Endodermal cell (in vitro differentiated cells): ENCODE results near the gene LAMA2. TPM values are rescaled to one million over a fixed set of nuclear protein-coding genes. Genes with fewer than 3 reads are reported as not detected.

Source experiments
- DNase-seq: peaks from one replicate; pipeline ENCODE4 v3.0.0-alpha.2; 2017
- H3K27ac ChIP-seq: 2 replicates; pipeline ENCODE4 v1.5.1; 2013; ENCODE audit warnings: mild to moderate bottlenecking, low read depth, low read length, moderate library complexity
- H3K27me3 ChIP-seq: 2 replicates; pipeline ENCODE4 v1.6.1; 2013; ENCODE audit warnings: mild to moderate bottlenecking, low read length, moderate library complexity; ENCODE audit not compliant: insufficient read depth, control insufficient read depth, poor library complexity, severe bottlenecking
- H3K36me3 ChIP-seq: 2 replicates; pipeline ENCODE4 v1.7.0; 2013; ENCODE audit warnings: mild to moderate bottlenecking, low read length, moderate library complexity; ENCODE audit not compliant: control insufficient read depth, insufficient read depth
- H3K4me1 ChIP-seq: one replicate; pipeline ENCODE4 v1.7.0; 2013; ENCODE audit warnings: low read length; ENCODE audit not compliant: control insufficient read depth, insufficient read depth
- H3K4me3 ChIP-seq: 2 replicates; pipeline ENCODE4 v1.5.1; 2013; ENCODE audit warnings: mild to moderate bottlenecking, low read length, moderate library complexity
- H3K9ac ChIP-seq: 2 replicates; pipeline ENCODE4 v1.6.1; 2013; ENCODE audit warnings: mild to moderate bottlenecking, low read length, moderate library complexity; ENCODE audit not compliant: poor library complexity, severe bottlenecking; ENCODE audit errors: extremely low read depth
- H3K9me3 ChIP-seq: 2 replicates; pipeline ENCODE4 v1.6.1; 2013; ENCODE audit warnings: mild to moderate bottlenecking, low read length, moderate library complexity; ENCODE audit not compliant: control insufficient read depth
- H3K27ac Mint-ChIP-seq: 2 replicates; pipeline ENCODE4 v1.8.0; 2020; ENCODE audit warnings: mixed read lengths
- H3K27me3 Mint-ChIP-seq: 2 replicates; pipeline ENCODE4 v1.8.0; 2021; ENCODE audit warnings: mild to moderate bottlenecking, mixed read lengths; ENCODE audit not compliant: insufficient read depth
- H3K36me3 Mint-ChIP-seq: 2 replicates; pipeline ENCODE4 v1.8.0; 2020; ENCODE audit warnings: low read depth, mixed read lengths
- H3K4me1 Mint-ChIP-seq: 2 replicates; pipeline ENCODE4 v1.8.0; 2020; ENCODE audit warnings: mixed read lengths
- H3K4me3 Mint-ChIP-seq: 2 replicates; pipeline ENCODE4 v1.8.0; 2020; ENCODE audit warnings: mild to moderate bottlenecking, moderate library complexity, mixed read lengths
- H3K9me3 Mint-ChIP-seq: 2 replicates; pipeline ENCODE4 v1.8.0; 2020; ENCODE audit warnings: mild to moderate bottlenecking, mixed read lengths
- CTCF ChIP-seq: fragments of 200-600 bp; sonication (generic); conservative IDR thresholded peaks from 2 replicates; pipeline ENCODE4 v1.5.0; 2021; ENCODE audit warnings: antibody characterized with exemption, mild to moderate bottlenecking
- WGBS, 2 experiments: methylation state at CpG; one replicate each; pipeline versions ENCODE4 v1.1.5 to v1.1.7; 2013; ENCODE audit warnings: missing lambda C conversion rate in 2 of 2, mixed read lengths in 1 of 2; ENCODE audit not compliant: insufficient coverage in 1 of 2, insufficient read length in 1 of 2; 5-methylcytosine and 5-hydroxymethylcytosine counted together
- long read RNA-seq, 4 experiments: library from polyadenylated mRNA in 2 of 4; library from RNA in 1 of 4; library from capped mRNA in 1 of 4; stranded (forward) in 3 of 4; unstranded in 1 of 4; transcript quantifications; one replicate each; pipeline ENCODE4 v2.0.0, GENCODE V29; 2020 to 2021; ENCODE audit warnings: inconsistent platforms in 1 of 4
- polyA plus RNA-seq, 2 experiments: library from polyadenylated mRNA; stranded (reverse); fragments of 50-300 nt; gene quantifications; one replicate each; pipeline ENCODE4 v1.2.3, GENCODE V29; 2013
- total RNA-seq, 2 donors: library from RNA; stranded (reverse); fragmentation: NEBNext Ultra II Directional in 1 of 2; extraction: Animal tissue kit (Norgen Biotek cat#: 25700) in 1 of 2; gene quantifications; 2 replicates in 1 of 2; 3 replicates in 1 of 2; pipeline ENCODE4 v1.2.1, GENCODE V29; 2021

Gene LAMA2
- 1 to 10 TPM; 2.3 to 4.1 TPM for total RNA-seq
- 2.0 TPM for polyA plus RNA-seq (2013, experiment 1 of 2)
- 2.2 TPM for polyA plus RNA-seq (2013, experiment 2 of 2)
- long read RNA-seq, experiment 1: 0 reads
- long read RNA-seq, experiment 2, partial matches to known transcripts: 8 of 13 reads
- long read RNA-seq, experiment 2, other reads (novel, unspliced or antisense): 5 of 13 reads
- long read RNA-seq, experiment 3, partial matches to known transcripts: 0 of 3 reads
- long read RNA-seq, experiment 3, other reads (novel, unspliced or antisense): 3 of 3 reads
- long read RNA-seq, experiment 4, partial matches to known transcripts: 1 of 2 reads
- long read RNA-seq, experiment 4, other reads (novel, unspliced or antisense): 1 of 2 reads

- H3K36me3 Mint-ChIP-seq: no peaks in the 10 kb centered on the region
- no peaks in the 10 kb centered on the region for H3K27me3 Mint-ChIP-seq
- peak within 1 kb of the TSS; percentile 68 for H3K4me3 Mint-ChIP-seq
- H3K9me3 ChIP-seq: no peaks in the 10 kb centered on the region
- peak; percentile 50 for TF ChIP-seq CTCF
- peak within 1 kb of the TSS; percentile 87 for H3K4me3 ChIP-seq
- peak within 1 kb of the TSS; percentile 47 for H3K9ac ChIP-seq
- H3K27ac ChIP-seq: no peak within 1 kb of the TSS
- DNase-seq: peak; percentile 95
- H3K27me3 ChIP-seq: no peaks in the 10 kb centered on the region
- no peaks in the 10 kb centered on the region for H3K4me1 ChIP-seq
- peak within 1 kb of the TSS; percentile 54 for H3K27ac Mint-ChIP-seq
- H3K4me1 Mint-ChIP-seq: peaks cover 10% of the 10 kb centered on the region
- H3K9me3 Mint-ChIP-seq: no peaks in the 10 kb centered on the region
- 7 to 9% methylated on average over 19 to 36 of the region's 36 CpGs for WGBS, 2 experiments
- no peaks in the 10 kb centered on the region for H3K36me3 ChIP-seq
These were observed at the start of gene LAMA2 for GRCh38 chr6:128882991-128883611. LAMA2 (plus strand) TSS chr6:128883138; CDS start chr6:128883246, 108 bp downstream.

- Histone ChIP-seq H3K27ac (no peak overlapping the region), H3K9ac (no peak overlapping the region), H3K4me1 (no peaks in the 10 kb centered on the region), H3K4me3 (no peak overlapping the region), H3K27me3 (no peaks in the 10 kb centered on the region), H3K9me3 (no peaks in the 10 kb centered on the region), H3K36me3 (no peaks in the 10 kb centered on the region)
- peaks cover 6% of the 10 kb centered on the region for H3K9me3 Mint-ChIP-seq
- WGBS, 2 experiments: 95% methylated on average over 1 of the region's 1 CpG; no CpG with 5 or more reads in 1 of the 2 experiments
- H3K27ac Mint-ChIP-seq: no peak overlapping the region
- H3K36me3 Mint-ChIP-seq: no peaks in the 10 kb centered on the region
- no peak for TF ChIP-seq CTCF
- no peaks in the 10 kb centered on the region for H3K27me3 Mint-ChIP-seq
- no peak for DNase-seq
- H3K4me3 Mint-ChIP-seq: no peak overlapping the region
- H3K4me1 Mint-ChIP-seq: no peaks in the 10 kb centered on the region
These were observed 46.2 kb upstream of the LAMA2 start for GRCh38 chr6:128836761-128837160.

- TF ChIP-seq CTCF: no peak
- no peak for DNase-seq
- Mint-ChIP-seq H3K27me3 (no peaks in the 10 kb centered on the region), H3K4me1 (no peaks in the 10 kb centered on the region), H3K4me3 (no peak overlapping the region), H3K36me3 (no peaks in the 10 kb centered on the region), H3K27ac (no peak overlapping the region), H3K9me3 (no peaks in the 10 kb centered on the region)
- no peaks in the 10 kb centered on the region for H3K36me3 ChIP-seq
- no peaks in the 10 kb centered on the region for H3K4me1 ChIP-seq
- no peak overlapping the region for H3K27ac ChIP-seq
- H3K9ac ChIP-seq: no peak overlapping the region
- no peak overlapping the region for H3K4me3 ChIP-seq
- no peaks in the 10 kb centered on the region for H3K27me3 ChIP-seq
- no peaks in the 10 kb centered on the region for H3K9me3 ChIP-seq
- WGBS, 2 experiments: 86 to 100% methylated on average over 4 of the region's 4 CpGs
These were observed 41.4 kb upstream of the LAMA2 start for GRCh38 chr6:128841518-128841917.
